Epithelial cell of proximal tubule (primary cell): ENCODE data around the gene UBASH3A. TPM values are rescaled to one million over a fixed set of nuclear protein-coding genes. Genes with fewer than 3 reads are reported as not detected.

Source experiments
- DNase-seq: peaks from one replicate; pipeline ENCODE4 v3.0.0-alpha.2; 2011; ENCODE audit warnings: low read depth
- H3K4me3 ChIP-seq: 2 replicates; pipeline ENCODE4 v1.5.1; 2011; ENCODE audit warnings: low read depth, mild to moderate bottlenecking, low read length
- CTCF ChIP-seq: conservative IDR thresholded peaks from 2 replicates; pipeline ENCODE4 v1.5.1; 2012; ENCODE audit warnings: low read depth, mild to moderate bottlenecking, low read length
- total RNA-seq: library from RNA; depleted of rRNA; stranded (reverse); fragments of >200 nt; gene quantifications from 2 replicates; pipeline ENCODE4 v1.2.3, GENCODE V29; 2015

Gene UBASH3A
- total RNA-seq, 1 donor from 2014 or later, result not detected

GRCh38 chr21:42434884-42435283, 31.2 kb downstream of the UBASH3A start:
- H3K4me3 ChIP-seq, result no peak overlapping the region
- DNase-seq, result no peak
- TF ChIP-seq CTCF, result no peak

- no peak for TF ChIP-seq CTCF
- no peak for DNase-seq
- H3K4me3 ChIP-seq, result no peak overlapping the region
These were observed 31.7 kb downstream of the UBASH3A start for GRCh38 chr21:42435401-42435800.

- no peak for DNase-seq
- no peak for TF ChIP-seq CTCF
- H3K4me3 ChIP-seq, result no peak overlapping the region
These were observed 32.1 kb downstream of the UBASH3A start for GRCh38 chr21:42435833-42436232.

GRCh38 chr21:42436914-42437313, 33.2 kb downstream of the UBASH3A start:
- H3K4me3 ChIP-seq, result no peak overlapping the region
- TF ChIP-seq CTCF, result no peak
- DNase-seq, result no peak

- DNase-seq, result no peak
- no peak overlapping the region for H3K4me3 ChIP-seq
- TF ChIP-seq CTCF, result no peak
These were observed 34.1 kb downstream of the UBASH3A start for GRCh38 chr21:42437786-42438185.

GRCh38 chr21:42438316-42439205, 34.9 kb downstream of the UBASH3A start:
- H3K4me3 ChIP-seq, result no peak overlapping the region
- DNase-seq, result no peak
- no peak for TF ChIP-seq CTCF
